DOHH2 (cell line): ENCODE results near the gene STK25.

ENCODE experiments used
- H3F3A ChIP-seq: fragments of 200-600 bp; sonication (generic), shearing (Covaris generic); 2 replicates; pipeline ENCODE4 v1.6.0; 2016; ENCODE audit warnings: antibody characterized with exemption, mild to moderate bottlenecking; ENCODE audit not compliant: control insufficient read depth, insufficient read depth
- H3K27ac ChIP-seq: fragments of 200-600 bp; sonication (generic); 2 replicates; pipeline ENCODE4 v1.5.1; 2014; ENCODE audit warnings: low read depth, mild to moderate bottlenecking, low read length, moderate library complexity
- H3K27me3 ChIP-seq: fragments of 200-600 bp; sonication (generic); 2 replicates; pipeline ENCODE4 v1.6.1; 2014; ENCODE audit warnings: mild to moderate bottlenecking, low read length, mixed read lengths; ENCODE audit not compliant: control insufficient read depth
- H3K36me3 ChIP-seq: fragments of 200-600 bp; sonication (generic); 2 replicates; pipeline ENCODE4 v1.6.1; 2014; ENCODE audit warnings: mild to moderate bottlenecking, low read length, moderate library complexity, mixed read lengths; ENCODE audit not compliant: control insufficient read depth
- H3K4me1 ChIP-seq: fragments of 200-600 bp; sonication (generic); 2 replicates; pipeline ENCODE4 v1.6.1; 2014; ENCODE audit warnings: mild to moderate bottlenecking, low read length, mixed read lengths; ENCODE audit not compliant: control insufficient read depth
- H3K4me2 ChIP-seq: fragments of 200-600 bp; sonication (generic); 2 replicates; pipeline ENCODE4 v1.6.0; 2014; ENCODE audit warnings: mild to moderate bottlenecking, low read length, moderate library complexity
- H3K4me3 ChIP-seq: fragments of 200-600 bp; sonication (generic); 2 replicates; pipeline ENCODE4 v1.5.1; 2014; ENCODE audit warnings: mild to moderate bottlenecking, low read length, mixed read lengths
- H3K79me2 ChIP-seq: fragments of 200-600 bp; sonication (generic); 2 replicates; pipeline ENCODE4 v1.6.1; 2014; ENCODE audit warnings: mild to moderate bottlenecking, low read length, mixed read lengths; ENCODE audit not compliant: control insufficient read depth
- H3K9me2 ChIP-seq: fragments of 200-600 bp; sonication (generic); replicated peaks from 2 replicates; pipeline ENCODE4 v1.6.1; 2014; ENCODE audit warnings: mild to moderate bottlenecking, low read length, mixed read lengths; ENCODE audit not compliant: control insufficient read depth
- H3K9me3 ChIP-seq: fragments of 200-600 bp; sonication (generic); 2 replicates; pipeline ENCODE4 v1.6.1; 2014; ENCODE audit warnings: antibody characterized with exemption, low read length, mixed read lengths; ENCODE audit not compliant: control insufficient read depth, insufficient read depth
- H4K20me1 ChIP-seq: fragments of 200-600 bp; sonication (generic); 2 replicates; pipeline ENCODE4 v1.6.0; 2014; ENCODE audit warnings: low read depth, mild to moderate bottlenecking, antibody characterized with exemption, low read length, moderate library complexity; ENCODE audit not compliant: control insufficient read depth, insufficient read depth
- CTCF ChIP-seq: fragments of 200-600 bp; sonication (generic); IDR thresholded peaks from one replicate; pipeline ENCODE4 v1.5.1; 2014; ENCODE audit warnings: antibody characterized with exemption, mild to moderate bottlenecking, low read depth, low read length; ENCODE audit not compliant: poor library complexity, severe bottlenecking
- EZH2phosphoT487 ChIP-seq: fragments of 200-600 bp; sonication (generic); IDR thresholded peaks from 2 replicates; pipeline ENCODE4 v1.6.1; 2017; ENCODE audit warnings: borderline replicate concordance, mild to moderate bottlenecking, antibody characterized with exemption, low read length, moderate library complexity, mixed read lengths

Gene STK25

GRCh38 chr2:241496904-241497877 is 11.2 kb downstream of the STK25 start:
- Histone ChIP-seq H3K4me2 (no peak overlapping the region), H3K27ac (no peak overlapping the region), H3K9me2 (no peaks in the 10 kb centered on the region), H3F3A (no peaks in the 10 kb centered on the region), H3K36me3 (peaks cover 57% of the 10 kb centered on the region), H3K27me3 (no peaks in the 10 kb centered on the region), H3K4me1 (no peaks in the 10 kb centered on the region), H3K4me3 (no peak overlapping the region), H3K9me3 (no peaks in the 10 kb centered on the region), H3K79me2 (peaks cover 10% of the 10 kb centered on the region), H4K20me1 (no peaks in the 10 kb centered on the region)
- TF ChIP-seq EZH2phosphoT487 (no peak), CTCF (no peak)

GRCh38 chr2:241496003-241496707 is 12.2 kb downstream of the STK25 start:
- H3K9me2 ChIP-seq, result no peaks in the 10 kb centered on the region
- TF ChIP-seq EZH2phosphoT487, result no peak
- TF ChIP-seq CTCF, result no peak
- no peaks in the 10 kb centered on the region for H4K20me1 ChIP-seq
- H3K36me3 ChIP-seq, result peaks cover 52% of the 10 kb centered on the region
- no peaks in the 10 kb centered on the region for H3K4me1 ChIP-seq
- H3K79me2 ChIP-seq, result peaks cover 4% of the 10 kb centered on the region
- no peak overlapping the region for H3K4me2 ChIP-seq
- H3K9me3 ChIP-seq, result no peaks in the 10 kb centered on the region
- no peak overlapping the region for H3K4me3 ChIP-seq
- no peaks in the 10 kb centered on the region for H3F3A ChIP-seq
- no peak overlapping the region for H3K27ac ChIP-seq
- no peaks in the 10 kb centered on the region for H3K27me3 ChIP-seq

GRCh38 chr2:241495172-241496002 is 13.0 kb downstream of the STK25 start:
- Histone ChIP-seq H3K36me3 (peaks cover 49% of the 10 kb centered on the region), H3K9me2 (no peaks in the 10 kb centered on the region), H3K4me3 (no peak overlapping the region), H3K79me2 (no peaks in the 10 kb centered on the region), H4K20me1 (no peaks in the 10 kb centered on the region), H3K4me1 (no peaks in the 10 kb centered on the region), H3K27ac (no peak overlapping the region), H3K4me2 (no peak overlapping the region), H3F3A (no peaks in the 10 kb centered on the region), H3K27me3 (no peaks in the 10 kb centered on the region), H3K9me3 (no peaks in the 10 kb centered on the region)
- TF ChIP-seq EZH2phosphoT487 (no peak), CTCF (no peak)
